Measurements from ENCODE around the gene RNF213.
"Not testable (repeated sequence)": the region's sequence is repeated elsewhere in the genome, so short reads cannot be mapped to it uniquely, and the experiment has no call there.

RNF213 gene

GRCh38 chr17:80248894-80249710 lies 11.6 kb upstream of the RNF213 start:
- no peak for DNase-seq (ENCODE audit: low read depth in 2 of 2)

- DNase-seq (ENCODE audit: low read depth in 2 of 2): no peak
Observed at GRCh38 chr17:80251966-80252365, 8.7 kb upstream of the RNF213 start.

GRCh38 chr17:80252871-80253270 lies 7.8 kb upstream of the RNF213 start:
- peak; percentile 69 to 76 for DNase-seq (ENCODE audit: low read depth in 2 of 2)

GRCh38 chr17:80253631-80254395 lies 6.8 kb upstream of the RNF213 start:
- DNase-seq (ENCODE audit: low read depth in 2 of 2): no peak

- peak in 1 of 2 donors; percentile 53 for DNase-seq (ENCODE audit: low read depth in 2 of 2)
Observed at GRCh38 chr17:80254396-80255251, 6.0 kb upstream of the RNF213 start.

- no peak for DNase-seq (ENCODE audit: low read depth in 2 of 2)
Observed at GRCh38 chr17:80256034-80256350, 4.7 kb upstream of the RNF213 start.

GRCh38 chr17:80257716-80258213 lies 2.9 kb upstream of the RNF213 start:
- no peak for DNase-seq (ENCODE audit: low read depth in 2 of 2)

- not testable (repeated sequence) for DNase-seq (ENCODE audit: low read depth in 2 of 2)
Observed at GRCh38 chr17:80258296-80258695, 2.4 kb upstream of the RNF213 start.

GRCh38 chr17:80259457-80260068 lies 1.1 kb upstream of the RNF213 start:
- DNase-seq (ENCODE audit: low read depth in 2 of 2): no peak

GRCh38 chr17:80260069-80260535 lies 550 bp upstream of the RNF213 start:
- peak; percentile 57 to 69 for DNase-seq (ENCODE audit: low read depth in 2 of 2)

- DNase-seq (ENCODE audit: low read depth in 2 of 2): peak in 1 of 2 donors; percentile 40
Observed at GRCh38 chr17:80261159-80261894, 675 bp downstream of the RNF213 start.

- no peak for DNase-seq (ENCODE audit: low read depth in 2 of 2)
Observed at GRCh38 chr17:80261895-80262279, 1.2 kb downstream of the RNF213 start.

GRCh38 chr17:80262291-80262690 lies 1.6 kb downstream of the RNF213 start:
- no peak for DNase-seq (ENCODE audit: low read depth in 2 of 2)

- DNase-seq (ENCODE audit: low read depth in 2 of 2): no peak
Observed at GRCh38 chr17:80262775-80263244, 2.2 kb downstream of the RNF213 start.

- DNase-seq (ENCODE audit: low read depth in 2 of 2): peak; percentile 67 to 90
Observed at GRCh38 chr17:80263253-80264204, 2.9 kb downstream of the RNF213 start.

GRCh38 chr17:80264205-80265075 lies 3.8 kb downstream of the RNF213 start:
- peak; percentile 43 to 48 for DNase-seq (ENCODE audit: low read depth in 2 of 2)

- DNase-seq (ENCODE audit: low read depth in 2 of 2): peak; percentile 49 to 58
Observed at GRCh38 chr17:80265205-80266068, 4.8 kb downstream of the RNF213 start.
